ENCODE results near the gene KRTAP4-11. TPM values are rescaled to one million over a fixed set of nuclear protein-coding genes. Genes with fewer than 3 reads are reported as not detected.
"Not testable (repeated sequence)": the region's sequence is repeated elsewhere in the genome, so short reads cannot be mapped to it uniquely, and the experiment has no call there.

KRTAP4-11 gene
- total RNA-seq (ENCODE audit: low replicate concordance): not detected in 2 replicates

DNA sequence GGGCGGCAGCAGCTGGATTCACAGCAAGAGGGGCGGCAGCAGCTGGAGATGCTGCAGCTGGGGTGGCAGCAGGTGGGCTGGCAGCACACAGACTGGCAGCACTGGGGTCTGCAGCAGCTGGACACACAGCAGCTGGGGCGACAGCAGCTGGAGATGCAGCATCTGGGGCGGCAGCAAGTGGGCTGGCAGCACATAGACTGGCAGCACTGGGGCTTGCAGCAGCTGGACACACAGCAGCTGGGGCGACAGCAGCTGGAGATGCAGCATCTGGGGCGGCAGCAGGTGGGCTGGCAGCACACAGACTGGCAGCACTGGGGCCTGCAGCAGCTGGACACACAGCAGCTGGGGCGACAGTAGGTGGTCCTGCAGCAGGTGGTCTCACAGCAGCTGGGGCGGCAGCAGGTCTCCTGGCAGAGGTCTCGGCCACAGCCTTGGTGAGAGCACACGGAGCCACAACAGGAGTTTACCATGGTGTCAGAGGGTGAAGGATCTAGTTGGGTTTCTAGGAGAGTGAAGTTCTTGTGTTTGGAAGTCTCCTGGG is at the start of gene KRTAP4-11:
Gene KRTAP4-11, minus strand, starts transcription at position 528 of the 541 bp plus-strand sequence. Its CDS starts 58 bp downstream, at position 470.
- not testable (repeated sequence) for H3K4me3 ChIP-seq (ENCODE audit: low read depth, low read length); DNase-seq (ENCODE audit: low read depth)

DNA sequence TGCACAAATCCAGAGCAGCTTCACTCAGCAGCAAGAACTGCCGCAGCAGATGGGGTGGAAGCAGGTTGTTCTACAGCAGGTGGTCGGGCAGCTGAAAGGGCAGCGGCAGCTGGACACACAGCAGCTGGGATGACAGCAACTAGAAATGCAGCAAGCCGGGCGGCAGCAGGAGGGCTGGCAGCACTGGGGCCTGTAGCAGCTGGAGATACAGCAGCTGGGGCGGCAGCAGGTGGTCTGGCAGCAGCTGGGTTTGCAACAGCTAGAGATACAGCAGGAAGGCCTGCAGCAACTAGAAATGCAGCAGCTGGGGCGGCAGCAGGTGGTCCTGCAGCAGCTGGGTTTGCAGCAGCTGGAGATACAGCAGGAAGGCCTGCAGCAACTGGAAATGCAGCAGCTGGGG is 49.4 kb upstream of the KRTAP4-11 start:
- TF ChIP-seq, protein P1, sequence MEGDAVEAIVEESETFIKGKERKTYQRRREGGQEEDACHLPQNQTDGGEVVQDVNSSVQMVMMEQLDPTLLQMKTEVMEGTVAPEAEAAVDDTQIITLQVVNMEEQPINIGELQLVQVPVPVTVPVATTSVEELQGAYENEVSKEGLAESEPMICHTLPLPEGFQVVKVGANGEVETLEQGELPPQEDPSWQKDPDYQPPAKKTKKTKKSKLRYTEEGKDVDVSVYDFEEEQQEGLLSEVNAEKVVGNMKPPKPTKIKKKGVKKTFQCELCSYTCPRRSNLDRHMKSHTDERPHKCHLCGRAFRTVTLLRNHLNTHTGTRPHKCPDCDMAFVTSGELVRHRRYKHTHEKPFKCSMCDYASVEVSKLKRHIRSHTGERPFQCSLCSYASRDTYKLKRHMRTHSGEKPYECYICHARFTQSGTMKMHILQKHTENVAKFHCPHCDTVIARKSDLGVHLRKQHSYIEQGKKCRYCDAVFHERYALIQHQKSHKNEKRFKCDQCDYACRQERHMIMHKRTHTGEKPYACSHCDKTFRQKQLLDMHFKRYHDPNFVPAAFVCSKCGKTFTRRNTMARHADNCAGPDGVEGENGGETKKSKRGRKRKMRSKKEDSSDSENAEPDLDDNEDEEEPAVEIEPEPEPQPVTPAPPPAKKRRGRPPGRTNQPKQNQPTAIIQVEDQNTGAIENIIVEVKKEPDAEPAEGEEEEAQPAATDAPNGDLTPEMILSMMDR (IDR thresholded peaks at IDR 0.05; ENCODE audit: insufficient read depth, low read length): no peak
- no peak overlapping the region for H3K4me3 ChIP-seq (ENCODE audit: low read depth, low read length)
- no peak for DNase-seq (ENCODE audit: low read depth)

DNA sequence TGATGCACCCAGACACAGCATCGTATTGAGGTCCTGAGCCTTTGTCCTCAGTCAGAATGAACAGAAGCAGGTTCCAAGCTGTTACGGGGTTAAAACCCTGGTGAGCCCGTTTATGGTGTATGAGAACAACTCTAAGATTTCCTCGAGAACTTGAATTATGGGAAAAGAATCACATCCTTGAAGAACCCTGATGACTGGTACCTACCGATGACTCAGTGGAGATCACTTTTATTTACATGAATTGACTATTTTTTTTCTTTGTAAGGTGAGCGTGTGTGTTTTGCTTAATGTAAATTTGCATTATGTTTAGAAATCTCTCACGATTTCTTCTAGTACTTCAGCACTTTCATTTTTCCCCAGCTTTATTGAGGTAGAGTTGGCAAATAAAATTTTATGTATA is 45.7 kb upstream of the KRTAP4-11 start:
- DNase-seq (ENCODE audit: low read depth): no peak
- TF ChIP-seq, protein P1 (IDR thresholded peaks at IDR 0.05; ENCODE audit: insufficient read depth, low read length): no peak
- no peak overlapping the region for H3K4me3 ChIP-seq (ENCODE audit: low read depth, low read length)

DNA sequence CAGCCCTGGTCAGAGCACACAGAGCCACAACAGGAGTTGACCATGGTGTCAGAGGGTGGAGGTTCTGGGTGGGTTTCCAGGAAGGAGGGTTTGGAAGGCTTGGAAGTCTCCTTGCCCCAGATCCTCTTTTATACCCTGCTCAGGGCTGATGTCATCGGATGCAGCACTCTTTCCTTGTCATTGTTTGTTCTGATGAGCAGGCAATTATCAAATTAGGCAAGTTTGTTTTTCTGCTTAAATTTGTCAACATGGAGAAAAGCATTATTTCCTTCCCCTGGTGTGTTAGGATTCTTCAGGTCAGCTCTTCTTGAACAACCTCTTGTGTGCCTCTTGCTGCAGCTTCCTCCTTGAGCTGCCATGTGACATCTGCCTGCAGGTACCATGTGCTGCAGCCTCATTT is 42.5 kb upstream of the KRTAP4-11 start, which contains the start of gene KRTAP4-4:
Gene KRTAP4-4, minus strand, starts transcription at position 101 of the 400 bp plus-strand sequence. Its CDS starts 57 bp downstream, at position 44.
- no peak for DNase-seq (ENCODE audit: low read depth)
- TF ChIP-seq, protein P1 (IDR thresholded peaks at IDR 0.05; ENCODE audit: insufficient read depth, low read length): no peak
- H3K4me3 ChIP-seq (ENCODE audit: low read depth, low read length): no peak within 1 kb of the TSS

DNA sequence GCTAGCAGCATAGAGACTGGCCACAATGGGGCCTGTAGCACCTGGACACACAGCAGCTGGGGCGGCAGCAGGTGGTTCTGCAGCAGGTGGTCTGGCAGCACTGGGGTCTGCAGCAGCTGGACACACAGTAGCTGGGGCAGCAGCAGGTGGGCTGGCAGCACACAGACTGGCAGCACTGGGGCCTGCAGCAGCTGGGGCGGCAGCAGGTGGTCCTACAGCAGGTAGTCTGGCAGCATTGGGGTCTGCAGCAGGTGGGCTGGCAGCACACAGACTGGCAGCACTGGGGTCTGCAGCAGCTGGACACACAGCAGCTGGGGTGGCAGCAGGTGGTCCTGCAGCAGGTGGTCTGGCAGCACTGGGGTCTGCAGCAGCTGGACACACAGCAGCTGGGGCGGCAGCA is 42.0 kb upstream of the KRTAP4-11 start:
- DNase-seq (ENCODE audit: low read depth); H3K4me3 ChIP-seq (ENCODE audit: low read depth, low read length): not testable (repeated sequence)

DNA sequence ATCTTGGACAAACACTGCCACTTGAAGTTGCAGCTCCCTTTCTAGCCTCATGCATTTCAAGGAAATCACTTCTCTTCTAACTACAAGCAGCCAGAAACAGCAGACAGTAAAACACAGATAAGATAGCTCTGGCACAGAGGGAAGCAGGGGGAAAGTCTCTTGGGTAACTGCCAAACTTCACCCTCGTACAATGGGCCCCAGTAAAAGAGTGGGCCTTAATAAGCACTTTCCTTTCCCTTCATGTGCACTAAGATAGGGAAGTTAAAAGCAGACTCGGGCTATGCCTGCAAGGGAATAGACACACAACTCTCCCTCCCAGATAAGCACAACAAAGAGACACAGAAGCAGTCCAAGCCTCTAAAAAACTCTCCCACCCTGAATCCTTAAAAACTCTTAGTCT is 35.7 kb upstream of the KRTAP4-11 start:
- DNase-seq (ENCODE audit: low read depth): no peak
- no peak overlapping the region for H3K4me3 ChIP-seq (ENCODE audit: low read depth, low read length)
- TF ChIP-seq, protein P1 (IDR thresholded peaks at IDR 0.05; ENCODE audit: insufficient read depth, low read length): no peak

DNA sequence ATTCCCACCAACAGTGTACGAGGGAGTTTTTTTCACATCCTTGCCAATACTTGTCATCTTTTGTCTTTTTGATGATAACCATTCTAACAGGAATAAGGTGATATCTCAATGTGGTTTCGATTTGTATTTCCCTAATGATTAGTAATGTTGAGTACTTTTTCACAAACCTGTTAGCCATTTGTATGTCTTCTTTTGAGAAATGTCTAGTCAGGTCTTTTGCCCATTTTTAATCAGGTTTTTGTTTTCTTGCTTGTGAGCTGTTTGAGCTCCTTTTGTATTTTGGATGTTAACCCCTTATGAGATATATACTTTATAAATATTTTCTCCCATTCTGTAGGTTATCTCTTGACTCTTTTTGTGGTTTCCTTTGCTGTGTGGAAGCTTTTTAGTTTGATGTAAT is 33.4 kb upstream of the KRTAP4-11 start:
- no peak for DNase-seq (ENCODE audit: low read depth)

DNA sequence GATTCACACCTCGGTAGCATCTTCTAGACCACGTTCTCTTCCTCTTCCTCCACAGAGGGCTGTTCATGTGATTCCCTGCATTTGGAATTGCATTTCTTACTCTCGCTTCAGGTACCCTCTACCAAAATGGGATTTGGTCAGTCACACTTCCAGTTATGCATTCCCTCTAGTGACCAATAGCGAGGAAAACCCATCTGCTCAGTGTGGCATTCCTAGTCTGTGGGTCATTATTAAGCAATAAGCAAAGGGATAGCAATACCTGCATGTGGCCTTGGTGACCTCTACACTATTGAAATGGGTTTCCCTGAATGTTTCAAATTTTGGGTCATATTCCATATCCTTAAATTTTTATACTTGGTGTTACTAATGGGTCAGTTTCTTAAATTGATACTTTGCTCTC is 31.9 kb upstream of the KRTAP4-11 start:
- no peak for DNase-seq (ENCODE audit: low read depth)
- TF ChIP-seq, protein P1 (IDR thresholded peaks at IDR 0.05; ENCODE audit: insufficient read depth, low read length): no peak
- H3K4me3 ChIP-seq (ENCODE audit: low read depth, low read length): no peak overlapping the region

More for the DNA sequence above, 33.4 kb upstream of the KRTAP4-11 start:
- H3K4me3 ChIP-seq (ENCODE audit: low read depth, low read length): no peak overlapping the region
- TF ChIP-seq, protein P1 (IDR thresholded peaks at IDR 0.05; ENCODE audit: insufficient read depth, low read length): no peak

All from fibroblast of the aortic adventitia (primary cell).